Neural cell (in vitro differentiated cells): ENCODE results near the gene LRMDA.

Experiments
- CTCF ChIP-seq: fragments of 450-650 bp; IDR thresholded peaks from 2 replicates; pipeline ENCODE4 v1.5.1; 2014; ENCODE audit warnings: antibody characterized with exemption, mild to moderate bottlenecking, moderate library complexity; ENCODE audit not compliant: poor library complexity, severe bottlenecking
- MXI1 ChIP-seq: fragments of 450-650 bp; conservative IDR thresholded peaks from 2 replicates; pipeline ENCODE4 v1.6.1; 2014; ENCODE audit warnings: antibody characterized with exemption, mild to moderate bottlenecking; ENCODE audit not compliant: poor library complexity, severe bottlenecking
- POLR2AphosphoS5 ChIP-seq: IDR thresholded peaks from 2 replicates; pipeline ENCODE4 v1.6.1; 2012
- SMC3 ChIP-seq: fragments of 450-650 bp; conservative IDR thresholded peaks from 2 replicates; pipeline ENCODE4 v1.6.1; 2014; ENCODE audit warnings: antibody characterized with exemption, mild to moderate bottlenecking, moderate library complexity; ENCODE audit not compliant: poor library complexity

GRCh38 chr10:75544993-75545706 is 113.7 kb downstream of the LRMDA start:
- TF ChIP-seq MXI1 (no peak), POLR2AphosphoS5 (no peak), CTCF (no peak), SMC3 (no peak)
